NCI-H524 (cell line): ENCODE data around the gene SHROOM2.
"Not testable (repeated sequence)": the region's sequence is repeated elsewhere in the genome, so short reads cannot be mapped to it uniquely, and the experiment has no call there.

Source experiments
- DNase-seq, 2 experiments: peaks; one replicate each; lab custom pipeline; 2025; lab: John Stamatoyannopoulos, UW

Gene SHROOM2

DNA sequence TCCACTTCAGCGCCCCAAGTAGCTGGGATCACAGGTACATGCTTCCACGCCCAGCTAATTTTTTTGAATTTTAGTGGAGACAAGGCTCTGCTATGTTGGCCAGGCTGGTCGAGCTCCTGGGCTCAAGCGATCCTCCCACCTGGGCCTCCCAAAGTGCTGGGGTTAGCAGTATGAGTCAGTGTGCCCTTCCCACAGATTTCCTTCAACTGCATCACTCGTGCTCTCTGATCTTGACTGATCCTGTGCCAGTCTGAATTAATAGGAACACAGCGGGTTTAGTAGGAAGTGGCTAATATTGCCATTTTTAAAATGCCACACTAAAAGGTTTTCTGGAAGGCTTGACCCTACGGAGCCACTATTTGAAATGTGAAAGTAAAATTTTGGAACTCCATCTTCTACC, 4.3 kb upstream of the SHROOM2 start:
- no peak for DNase-seq

DNA sequence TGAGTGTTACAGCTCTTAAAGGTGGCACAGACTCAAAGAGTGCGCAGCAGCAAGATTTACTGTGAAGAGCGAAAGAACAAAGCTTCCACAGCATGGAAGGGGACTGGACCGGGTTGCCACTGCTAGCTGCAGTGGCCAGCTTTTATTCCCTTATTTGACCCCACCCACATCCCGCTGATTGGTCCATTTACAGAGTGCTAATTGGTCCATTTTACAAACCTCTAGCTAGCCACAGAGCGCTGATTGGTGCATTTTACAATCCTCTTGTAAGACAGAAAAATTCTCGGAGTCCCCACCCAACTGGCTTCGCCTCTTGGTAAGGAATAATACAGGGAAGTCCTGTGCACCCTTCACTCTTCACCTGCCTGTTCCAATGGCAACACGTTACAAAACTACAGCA, 1.9 kb upstream of the SHROOM2 start:
- DNase-seq = no peak

DNA sequence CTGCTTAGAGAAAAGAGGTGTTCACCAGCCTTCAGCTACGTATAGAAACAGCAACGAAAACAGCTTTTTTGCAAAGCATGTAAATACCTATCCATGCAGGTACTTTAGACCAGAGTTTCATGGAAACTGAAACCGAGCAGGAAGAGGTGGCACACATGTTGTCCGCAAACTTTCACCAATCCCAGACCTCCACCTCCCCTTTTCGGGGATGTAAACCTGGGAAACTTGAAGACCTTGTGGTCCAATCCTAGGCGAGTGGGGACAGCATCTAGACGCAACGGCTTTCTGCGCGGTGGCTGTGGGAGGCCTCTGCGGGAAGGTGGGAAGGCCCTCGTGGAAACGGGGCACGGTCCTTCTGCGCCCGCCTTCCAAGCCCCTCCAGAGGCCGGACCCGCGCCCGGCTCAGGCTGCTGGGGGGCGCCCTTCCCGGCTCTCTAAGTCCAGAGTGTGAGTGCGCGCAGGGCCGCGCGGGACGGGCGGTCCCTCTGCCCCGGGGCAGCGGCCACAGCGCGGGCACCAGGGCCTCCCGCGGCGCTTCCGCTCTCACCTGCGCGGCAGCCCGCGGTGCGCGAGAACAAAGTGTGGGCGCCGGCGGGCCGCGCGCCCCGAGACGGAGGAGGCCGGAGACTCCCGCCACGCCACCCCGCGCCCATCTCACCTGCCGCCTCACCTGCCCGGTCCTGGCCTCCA, 830 bp upstream of the SHROOM2 start:
- no peak for DNase-seq

DNA sequence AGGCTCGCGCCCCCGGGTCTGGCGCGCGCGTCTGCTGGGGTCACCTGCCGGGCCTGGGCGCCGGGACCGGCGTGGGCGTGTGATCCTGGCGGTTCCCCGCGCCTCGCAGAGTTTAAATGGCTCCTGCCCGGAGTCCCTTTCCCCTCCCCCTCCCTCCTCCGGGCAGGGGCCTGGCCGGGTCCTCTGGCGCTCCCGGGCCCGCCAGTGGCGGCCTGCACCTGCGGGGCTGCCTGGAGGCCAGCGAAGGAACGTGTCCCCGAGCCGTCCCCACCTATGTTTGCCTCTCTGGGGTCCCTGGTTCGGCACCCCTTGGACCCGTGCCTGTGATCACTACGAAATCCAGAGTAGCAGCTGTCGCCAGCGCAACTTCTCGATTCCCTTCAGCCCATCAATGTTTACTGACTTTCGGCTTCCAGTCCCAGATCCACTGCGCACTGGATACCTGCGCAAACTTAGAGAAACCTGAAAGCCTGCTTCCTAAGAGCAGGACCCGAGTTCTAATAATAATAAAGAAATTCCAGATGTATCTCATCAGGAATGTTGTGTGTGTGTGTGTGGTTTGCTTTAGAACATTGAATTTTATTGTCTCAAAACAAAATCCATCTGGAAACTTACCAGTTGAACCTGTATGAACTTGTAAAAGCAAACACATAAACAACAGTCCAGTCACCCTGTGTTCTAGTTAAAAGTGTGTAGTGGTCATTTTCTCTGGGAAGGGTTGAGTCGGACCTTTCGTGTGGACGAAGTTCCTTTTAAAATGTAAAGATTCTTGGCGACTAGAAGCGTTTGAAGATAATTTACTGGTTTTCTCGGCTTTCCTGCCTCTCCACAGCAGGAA, 788 bp downstream of the SHROOM2 start:
- peak in 1 of 2 experiments; percentile 16 for DNase-seq

DNA sequence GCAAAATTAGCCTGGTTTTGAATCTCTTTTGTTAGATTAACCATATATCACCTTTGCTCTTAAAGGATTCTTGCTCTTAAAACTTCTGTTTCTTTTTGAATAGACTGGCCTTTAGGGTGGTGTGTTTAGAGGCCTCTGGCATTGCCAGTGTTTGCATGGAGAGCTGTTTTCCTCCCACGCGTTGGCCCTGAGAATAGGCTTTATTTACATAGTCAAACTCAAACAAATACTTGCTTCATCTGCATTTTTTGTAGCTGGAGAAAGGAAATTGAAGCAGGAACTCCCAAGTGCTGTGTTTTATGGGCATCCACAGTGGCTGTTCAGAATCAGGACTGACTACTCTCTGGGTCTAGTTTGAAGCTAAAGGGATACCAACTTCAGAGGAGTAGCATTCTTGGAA, 2.7 kb downstream of the SHROOM2 start:
- no peak for DNase-seq

DNA sequence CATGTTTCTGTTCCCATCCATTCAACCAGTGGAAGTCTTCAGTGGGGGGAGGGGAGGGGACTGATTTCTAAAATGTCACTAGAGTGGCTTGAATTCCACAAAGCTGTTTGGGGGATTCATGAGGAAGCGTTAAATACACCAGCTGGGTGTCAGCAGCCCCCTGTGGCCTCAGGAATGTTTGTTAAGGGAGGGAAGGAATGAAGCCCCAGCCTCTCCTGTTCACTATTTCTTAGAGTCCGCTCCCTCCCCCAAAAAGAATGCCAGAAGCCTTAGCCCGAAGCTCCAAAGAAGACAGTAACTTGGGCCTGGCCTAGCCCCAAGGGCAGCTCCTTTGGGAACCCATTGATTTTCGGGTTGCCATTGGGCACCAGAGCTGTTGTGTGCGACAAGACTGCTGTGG, 3.3 kb downstream of the SHROOM2 start:
- no peak for DNase-seq

DNA sequence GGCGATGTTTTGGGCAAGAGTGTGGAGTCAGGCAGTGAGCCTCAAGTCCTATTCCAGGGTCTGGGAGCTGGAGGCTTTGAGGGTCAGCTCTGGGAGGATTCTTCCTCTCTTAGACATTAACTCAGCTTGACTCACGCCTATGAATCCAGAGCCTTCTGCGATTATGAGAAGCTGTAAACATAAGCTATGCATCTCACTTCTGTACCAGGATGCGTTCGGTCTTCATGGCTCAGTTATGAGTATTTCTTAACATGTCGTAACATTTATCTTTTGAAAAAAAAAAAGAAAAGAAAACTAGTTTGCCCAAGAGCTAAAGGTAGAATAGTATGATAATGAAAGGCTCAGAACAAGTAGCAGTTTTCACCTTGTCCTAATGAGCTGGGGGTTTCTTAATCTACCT, 4.6 kb downstream of the SHROOM2 start:
- DNase-seq = no peak

DNA sequence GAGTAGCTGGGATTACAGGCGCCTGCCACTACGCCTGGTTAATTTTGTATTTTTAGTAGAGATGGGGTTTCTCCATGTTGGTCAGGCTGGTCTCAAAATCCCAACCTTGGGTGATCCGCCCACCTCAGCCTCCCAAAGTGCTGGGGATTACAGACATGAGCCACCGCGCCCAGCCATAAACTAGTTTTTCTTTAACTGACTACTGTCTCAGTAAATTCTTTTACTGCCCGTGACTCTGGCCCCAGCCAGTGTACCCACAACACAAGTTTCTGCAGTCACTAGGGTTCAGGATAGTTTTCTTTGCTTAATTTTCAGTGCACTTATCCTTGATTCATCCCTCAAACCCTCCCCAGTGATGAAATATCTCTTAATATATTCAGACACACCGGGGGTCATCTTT, 8.3 kb downstream of the SHROOM2 start:
- no peak for DNase-seq

DNA sequence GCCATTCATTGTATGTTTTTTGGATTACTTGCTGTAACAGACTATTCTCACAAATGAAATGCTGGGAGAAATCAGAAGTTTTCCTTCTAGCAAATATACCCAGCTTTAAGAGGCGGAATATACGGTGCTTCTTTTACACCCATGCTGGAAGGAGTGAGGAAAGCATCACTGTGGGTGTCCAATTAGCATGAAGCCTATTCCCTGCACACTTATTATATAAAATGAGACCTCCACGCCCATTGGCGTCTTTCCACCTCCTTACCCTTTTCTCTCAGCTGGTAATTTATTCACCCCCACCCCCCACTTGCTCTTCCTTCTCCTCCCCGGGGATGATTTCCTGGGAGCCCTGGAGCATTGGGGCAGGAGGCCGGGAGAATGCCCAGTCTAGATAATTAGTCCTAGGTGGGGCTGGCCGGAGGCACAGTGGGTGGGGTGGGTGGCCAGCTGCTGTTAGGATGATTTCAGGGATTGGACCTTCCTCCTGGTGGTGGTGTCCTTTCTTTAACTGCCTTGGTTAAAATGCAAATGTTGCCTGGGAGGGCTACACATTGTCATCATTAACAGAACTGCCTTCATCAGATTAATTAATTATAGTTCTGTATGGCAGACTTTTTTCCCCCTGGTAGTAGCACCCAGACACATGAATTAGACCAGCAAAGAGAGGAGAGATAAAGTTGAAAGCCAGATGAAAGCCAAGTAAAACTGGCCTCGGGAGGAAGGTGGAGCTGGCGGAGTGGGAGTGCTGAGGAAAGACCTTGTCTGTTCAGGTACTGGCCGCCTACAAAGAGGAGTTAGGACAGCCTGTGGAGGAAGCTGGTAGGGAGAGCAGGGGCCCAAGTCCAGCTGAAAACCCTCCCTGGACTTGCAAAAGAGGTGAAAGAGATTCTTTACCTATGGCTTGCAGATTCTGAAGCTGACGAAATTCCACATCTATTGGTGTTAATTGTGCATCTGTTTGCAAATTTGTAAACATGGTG, 11.4 kb downstream of the SHROOM2 start:
- DNase-seq = no peak

DNA sequence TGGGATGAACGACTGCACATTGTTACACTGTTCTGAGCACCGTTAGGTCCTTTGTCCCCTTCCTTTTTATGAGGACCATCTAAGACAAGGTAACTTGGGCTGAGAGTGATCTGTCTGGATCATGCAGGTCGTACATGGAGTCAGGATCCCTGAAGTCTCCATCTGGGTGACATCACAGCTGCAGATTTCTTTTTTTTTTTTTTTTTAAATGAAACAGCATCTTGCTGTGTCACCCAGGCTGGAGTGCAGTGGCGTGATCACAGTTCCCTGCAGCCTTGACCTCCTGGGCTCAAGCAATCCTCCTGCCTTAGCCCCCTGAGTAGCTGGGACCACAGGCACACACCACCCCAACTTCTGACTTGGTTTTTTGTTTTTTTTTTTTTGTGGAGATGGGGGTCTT, 16.5 kb downstream of the SHROOM2 start:
- DNase-seq = no peak

DNA sequence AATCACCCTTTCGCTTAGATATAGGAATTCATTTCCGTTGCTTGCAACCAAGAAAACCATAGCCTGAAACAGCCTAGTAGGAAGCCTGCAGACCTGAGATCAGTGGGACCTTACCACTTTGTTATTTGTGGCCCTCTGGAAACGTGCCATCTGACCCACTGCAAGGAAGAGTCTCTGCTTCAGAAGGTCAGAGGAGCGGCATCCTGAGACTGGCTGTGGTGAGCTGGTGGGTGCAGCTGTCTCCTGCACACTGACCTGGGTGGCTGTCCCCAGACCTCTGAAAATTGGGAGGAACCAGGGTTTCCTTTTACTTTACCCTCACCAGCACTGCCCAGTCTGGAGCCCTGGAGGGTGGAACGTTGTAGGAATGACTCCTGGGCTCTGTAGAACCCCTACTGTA, 18.2 kb downstream of the SHROOM2 start:
- no peak for DNase-seq

DNA sequence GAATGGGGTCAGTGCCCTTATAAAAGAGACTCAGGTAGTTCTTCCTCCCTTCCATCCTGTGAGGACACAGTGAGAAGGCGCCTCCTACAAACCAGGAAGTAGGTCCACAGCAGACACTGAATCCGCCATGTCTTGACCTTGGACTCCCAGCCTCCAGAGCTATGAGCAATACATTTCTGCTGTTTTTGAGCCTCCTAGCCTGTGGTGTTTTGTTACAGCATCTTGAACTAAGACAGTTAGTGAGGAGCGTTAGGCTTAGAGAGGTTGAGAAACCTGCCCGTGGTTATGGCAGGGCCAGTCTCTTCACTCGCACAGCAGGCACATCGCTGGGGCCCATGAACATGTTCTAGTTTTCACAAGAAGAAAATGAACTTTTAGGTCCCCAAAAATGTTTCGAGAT, 19.7 kb downstream of the SHROOM2 start:
- no peak for DNase-seq

DNA sequence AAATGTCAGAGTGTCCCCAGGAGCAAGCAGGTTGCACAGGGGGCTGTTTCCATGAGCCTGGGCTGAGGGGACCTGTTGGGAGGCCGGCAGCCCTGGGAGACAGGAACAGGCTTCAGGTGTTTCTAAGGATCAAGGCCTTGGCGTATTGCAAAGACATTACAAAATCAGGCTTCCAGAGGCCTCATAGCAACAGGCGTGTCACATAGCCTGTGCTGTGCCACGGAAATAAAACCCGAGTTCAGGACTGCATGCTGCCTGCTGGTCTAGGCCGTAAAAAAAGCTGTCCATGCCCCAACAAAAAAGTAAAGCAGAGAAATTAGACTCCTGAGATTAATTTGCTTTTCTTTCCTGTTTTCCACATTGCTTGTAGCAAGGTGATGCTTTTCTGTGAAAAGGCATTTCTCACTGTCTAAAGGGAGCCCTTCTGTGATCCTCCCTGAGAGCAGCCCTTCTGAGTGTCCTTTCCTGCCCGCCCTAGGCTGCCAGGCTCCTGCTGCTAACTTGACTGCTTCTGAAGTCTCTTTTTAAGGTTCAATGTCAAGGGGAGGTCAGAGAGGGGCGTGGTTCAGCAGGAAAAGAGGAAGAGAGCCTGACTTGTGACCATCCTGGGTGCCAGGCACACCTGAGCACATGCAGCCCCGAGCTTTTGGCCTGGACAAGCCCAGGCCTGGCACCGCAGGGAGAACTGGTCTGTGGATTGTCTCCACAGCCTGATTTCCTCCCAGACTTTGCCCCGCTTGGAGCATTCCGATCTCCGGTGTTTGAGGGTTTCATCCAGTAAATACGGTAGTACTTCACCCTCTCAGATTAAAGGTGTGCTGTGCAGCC, 21.3 kb downstream of the SHROOM2 start:
- no peak for DNase-seq

DNA sequence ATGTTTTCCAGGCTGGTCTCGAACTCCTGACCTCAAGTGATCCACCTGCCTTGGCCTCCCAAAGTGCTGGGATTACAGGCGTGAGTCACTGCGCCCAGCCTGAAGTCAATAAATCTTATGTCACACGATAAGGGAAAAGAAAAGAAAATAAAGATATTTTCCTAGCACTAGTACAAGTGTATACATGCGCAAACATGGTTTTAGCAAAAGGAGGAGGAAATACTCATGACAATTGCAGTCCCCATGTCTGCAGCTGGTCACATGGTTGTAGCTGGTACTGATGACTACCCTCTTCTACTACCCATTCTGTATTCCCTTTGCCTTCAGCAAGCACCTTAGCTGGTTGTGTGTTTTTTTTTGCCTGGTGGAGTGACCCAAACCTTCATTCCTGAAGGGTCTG, 23.6 kb downstream of the SHROOM2 start:
- not testable (repeated sequence) for DNase-seq

DNA sequence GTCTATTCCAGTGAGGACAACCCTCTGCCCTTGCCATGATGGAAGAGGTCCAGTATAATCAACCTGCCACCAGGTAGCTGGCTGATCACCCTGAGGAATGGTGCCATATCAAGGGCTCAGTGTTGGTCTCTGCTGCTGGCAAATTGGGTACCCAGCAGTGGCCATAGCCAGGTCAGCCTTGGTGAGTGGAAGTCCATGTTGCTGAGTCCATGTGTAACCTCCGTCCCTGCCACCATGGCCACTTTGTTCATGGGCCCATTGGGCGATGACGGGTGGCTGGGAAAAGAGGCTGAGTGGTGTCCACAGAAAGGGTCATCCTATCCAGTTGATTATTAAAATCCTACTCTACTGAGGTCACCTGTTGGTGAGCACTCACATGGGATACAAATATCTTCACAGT, 24.9 kb downstream of the SHROOM2 start:
- not testable (repeated sequence) for DNase-seq

DNA sequence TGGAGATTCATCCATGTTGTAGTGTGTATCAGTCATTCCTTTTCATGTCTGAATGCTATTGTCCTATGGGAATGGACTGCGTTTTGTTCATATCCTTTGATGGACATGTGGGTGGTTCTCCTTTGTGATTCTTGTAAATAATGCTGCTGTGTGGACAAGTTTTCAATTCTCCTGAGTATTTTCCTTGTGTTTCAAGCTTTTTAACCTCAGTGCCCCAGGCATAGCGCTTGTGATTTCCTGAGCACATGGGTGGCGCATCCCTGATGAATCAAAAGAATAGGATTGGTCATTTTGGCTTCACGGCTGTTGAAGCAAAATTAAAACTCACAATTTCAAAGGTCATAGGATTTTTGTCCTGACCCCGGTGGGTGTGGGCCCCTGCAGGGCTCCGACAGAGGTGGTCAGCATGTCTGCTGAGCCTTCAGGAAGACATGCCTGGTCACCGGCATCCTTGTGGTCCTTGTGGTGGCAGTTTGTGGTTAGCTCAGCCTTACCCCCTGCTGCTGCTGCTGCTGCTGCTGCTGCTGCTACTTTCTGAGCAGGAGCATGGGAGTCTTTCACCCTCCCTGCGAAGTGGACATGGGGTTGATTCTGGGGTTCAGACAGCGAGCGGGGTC, 30.0 kb downstream of the SHROOM2 start:
- DNase-seq = no peak

DNA sequence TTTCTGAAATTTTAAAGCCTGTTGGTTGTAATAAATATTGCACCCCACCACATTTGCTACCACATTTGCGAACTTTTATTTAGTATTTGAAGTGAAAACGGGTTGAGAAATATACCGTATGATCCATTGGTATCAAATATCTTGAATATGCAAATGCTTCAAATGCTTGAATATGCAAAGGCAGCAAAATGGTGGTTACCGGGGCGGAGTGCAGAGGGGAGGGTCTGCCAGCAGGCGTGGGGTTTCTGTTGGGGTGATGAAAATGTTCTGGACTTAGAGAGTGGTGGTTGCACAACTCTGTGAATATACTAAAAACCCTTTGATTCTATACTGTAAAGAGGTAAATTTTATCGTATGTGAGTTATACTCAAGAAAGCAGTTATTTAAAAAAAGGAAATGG, 35.3 kb downstream of the SHROOM2 start:
- DNase-seq = no peak

DNA sequence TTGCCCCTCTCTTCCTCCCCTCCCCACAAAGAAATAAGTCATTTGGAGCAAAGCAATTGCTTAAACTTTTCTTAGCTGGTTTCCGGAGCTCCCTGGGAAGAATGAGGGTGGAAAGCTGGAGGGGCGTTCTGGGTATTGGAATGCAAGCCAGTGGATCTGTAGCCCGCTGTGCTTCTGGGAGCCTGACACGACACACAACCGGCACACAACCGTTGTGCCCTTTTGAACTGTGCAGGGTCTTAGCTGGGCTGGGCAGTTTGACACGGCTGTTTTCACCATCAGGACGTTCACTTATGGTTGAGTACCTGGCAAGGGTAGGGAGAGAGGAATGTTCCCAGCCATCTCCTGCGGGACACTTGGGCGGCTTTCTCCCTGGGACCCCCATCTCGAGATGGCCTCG, 38.3 kb downstream of the SHROOM2 start:
- DNase-seq = no peak

DNA sequence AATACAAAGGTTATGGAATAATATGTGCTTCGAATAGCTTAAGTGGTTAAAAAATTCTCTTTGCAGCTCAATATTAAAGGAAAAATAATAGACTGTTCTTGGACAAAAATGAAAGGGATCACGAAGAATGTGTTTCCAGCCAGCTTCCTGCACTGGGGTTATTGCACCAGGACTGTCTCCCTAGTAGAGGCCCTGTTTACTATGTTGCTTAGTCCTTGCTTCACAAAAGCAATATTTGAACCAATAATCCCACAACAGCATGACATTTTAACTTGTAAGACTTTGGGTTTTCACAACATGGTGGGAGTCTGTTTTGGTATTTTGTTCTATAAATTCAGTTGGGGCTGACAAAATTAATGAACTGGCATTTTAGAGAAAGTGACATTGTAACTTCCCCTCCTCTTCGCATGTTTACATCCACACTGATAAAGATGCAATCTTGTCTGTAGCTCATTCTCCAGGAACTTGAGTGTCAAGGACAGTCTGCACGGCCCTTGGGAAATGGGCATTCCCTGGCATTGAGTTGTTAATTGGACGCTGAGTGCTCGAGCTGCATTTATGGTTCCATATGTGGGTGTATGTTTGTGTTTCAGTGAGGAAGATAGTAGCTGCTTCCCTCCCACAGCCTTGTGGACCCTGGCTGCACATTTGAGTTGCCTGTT, 39.0 kb downstream of the SHROOM2 start:
- no peak for DNase-seq

DNA sequence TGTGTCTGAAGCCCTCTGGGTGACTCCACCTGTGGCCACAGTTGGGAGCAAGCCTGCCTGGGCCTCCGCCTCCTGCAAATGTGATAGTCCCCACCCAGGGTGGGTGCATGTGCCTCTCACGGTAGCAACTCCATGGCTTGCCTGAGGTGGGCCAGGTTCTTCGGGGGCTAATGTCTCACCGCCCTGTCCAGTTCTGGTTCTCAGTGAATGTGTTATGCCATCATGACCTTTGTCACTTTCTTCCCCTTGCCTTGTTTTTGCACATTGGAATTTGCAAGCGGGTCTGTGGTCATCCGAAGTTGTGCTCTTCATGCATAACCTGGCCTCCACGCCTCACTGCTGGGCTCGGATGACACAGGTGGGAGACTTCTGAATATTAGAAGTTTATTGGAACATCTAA, 39.7 kb downstream of the SHROOM2 start:
- no peak for DNase-seq
